Fibroblast of pulmonary artery (primary cell): ENCODE results near the gene UBE3C.

Experiments used
- DNase-seq: peaks from one replicate; pipeline ENCODE4 v3.0.0-alpha.2; 2010; ENCODE audit warnings: low read depth
- H3K4me3 ChIP-seq: replicated peaks from 2 replicates; pipeline ENCODE4 v1.5.1; 2011; ENCODE audit warnings: low read depth, mild to moderate bottlenecking, control low read depth, low read length, moderate library complexity
- CTCF ChIP-seq: IDR thresholded peaks from 2 replicates; pipeline ENCODE4 v1.5.1; 2011; ENCODE audit warnings: mild to moderate bottlenecking, control low read depth, low read length, inconsistent platforms; ENCODE audit errors: missing control alignments

The UBE3C gene

GRCh38 chr7:157111311-157111710 is 27.4 kb upstream of the UBE3C start:
- no peak for TF ChIP-seq CTCF
- DNase-seq: no peak
- H3K4me3 ChIP-seq: no peak overlapping the region

DNA sequence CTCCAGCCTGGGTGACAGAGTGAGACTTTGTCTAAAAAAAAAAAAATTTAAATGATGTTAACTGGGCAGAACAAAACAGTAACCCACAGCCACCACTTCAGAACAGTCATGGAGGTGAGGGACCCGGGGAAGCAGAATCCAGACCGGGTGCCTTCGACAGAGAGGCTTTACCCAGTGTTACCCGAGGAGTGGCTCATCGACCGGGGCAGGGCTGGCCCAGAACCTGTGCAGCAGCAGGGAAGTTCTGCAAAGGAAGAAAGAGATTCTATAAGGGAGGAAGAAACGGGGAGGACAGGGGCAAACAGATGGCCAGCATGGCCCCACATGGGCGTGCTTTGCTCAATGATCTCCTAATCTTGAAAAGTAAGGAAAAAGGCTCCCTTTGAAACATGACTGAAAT is 26.0 kb upstream of the UBE3C start:
- no peak for DNase-seq
- no peak for TF ChIP-seq CTCF
- H3K4me3 ChIP-seq: no peak overlapping the region

DNA sequence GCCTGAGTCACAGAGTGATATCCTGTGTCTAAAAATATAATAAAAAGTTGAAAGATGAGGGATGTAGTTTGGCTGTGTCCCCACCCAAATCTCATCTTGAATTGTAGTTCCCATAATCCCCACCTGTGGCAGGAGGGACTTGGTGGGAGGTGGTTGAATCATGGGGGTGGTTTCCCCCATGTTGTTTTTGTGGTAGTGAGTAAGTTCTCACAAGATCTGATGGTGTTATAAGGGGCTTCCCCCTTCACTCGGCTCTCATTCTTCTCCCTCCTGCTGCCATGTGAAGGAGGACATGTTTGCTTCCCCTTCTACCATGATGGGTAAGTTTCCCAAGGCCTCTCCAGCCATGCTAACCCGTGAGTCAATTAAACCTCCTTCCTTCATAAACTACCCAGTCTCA is 25.1 kb upstream of the UBE3C start:
- TF ChIP-seq CTCF: no peak
- no peak overlapping the region for H3K4me3 ChIP-seq
- DNase-seq: no peak

DNA sequence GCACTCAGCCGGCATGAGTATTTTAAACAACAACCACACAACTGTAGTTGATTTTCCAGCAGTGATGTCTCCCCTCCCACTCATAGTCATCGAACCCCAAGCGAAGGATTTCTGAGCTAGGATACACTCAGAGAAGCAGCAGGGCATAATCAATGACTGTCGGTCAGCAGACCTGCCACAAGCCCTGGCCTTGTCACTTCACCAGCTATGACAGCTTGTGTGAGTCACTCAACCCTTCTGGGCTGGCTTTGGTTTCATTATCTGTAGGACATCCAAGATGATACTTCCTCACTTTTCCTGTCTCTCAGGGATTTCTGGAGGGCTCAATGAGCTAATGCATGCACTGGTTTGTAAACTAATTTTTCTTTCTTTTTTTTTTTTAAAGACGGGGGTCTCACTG is 22.0 kb upstream of the UBE3C start:
- TF ChIP-seq CTCF: no peak
- no peak for DNase-seq
- H3K4me3 ChIP-seq: no peak overlapping the region

- no peak for DNase-seq
- no peak for TF ChIP-seq CTCF
Observed at GRCh38 chr7:157117796-157118195, 20.9 kb upstream of the UBE3C start.

DNA sequence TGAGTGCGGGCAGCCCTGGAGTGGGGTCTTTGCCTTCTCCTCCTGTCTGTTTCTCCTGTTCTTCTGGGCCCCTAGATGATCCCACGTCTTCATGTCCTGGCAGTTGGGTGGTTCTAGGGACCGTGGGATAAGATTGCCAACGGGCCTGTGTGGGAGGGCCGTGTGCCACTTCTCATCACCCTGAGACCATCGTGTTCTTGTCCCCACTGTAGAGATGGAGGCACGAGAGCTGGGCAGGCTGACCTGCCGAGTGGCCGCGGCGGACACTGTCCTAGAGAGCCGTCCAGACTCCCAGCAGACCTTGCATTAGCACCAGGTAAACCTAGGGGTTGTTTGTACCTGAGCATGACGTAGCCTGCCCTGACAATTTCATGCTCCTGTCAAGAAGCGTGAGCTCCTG is 18.5 kb upstream of the UBE3C start:
- no peak for DNase-seq
- TF ChIP-seq CTCF: no peak

More at GRCh38 chr7:157117796-157118195, 20.9 kb upstream of the UBE3C start:
- H3K4me3 ChIP-seq: no peak overlapping the region

GRCh38 chr7:157121184-157121715 is 17.5 kb upstream of the UBE3C start:
- no peak for DNase-seq
- H3K4me3 ChIP-seq: no peak overlapping the region
- no peak for TF ChIP-seq CTCF

More for the DNA sequence above, 18.5 kb upstream of the UBE3C start:
- no peak overlapping the region for H3K4me3 ChIP-seq
